ENCODE results near the gene TRPM8. TPM values are rescaled to one million over a fixed set of nuclear protein-coding genes. Genes with fewer than 3 reads are reported as not detected.
"Not testable (repeated sequence)": the region's sequence is repeated elsewhere in the genome, so short reads cannot be mapped to it uniquely, and the experiment has no call there.

The TRPM8 gene
- total RNA-seq: 0.73 TPM
- long read RNA-seq: 0 reads

DNA sequence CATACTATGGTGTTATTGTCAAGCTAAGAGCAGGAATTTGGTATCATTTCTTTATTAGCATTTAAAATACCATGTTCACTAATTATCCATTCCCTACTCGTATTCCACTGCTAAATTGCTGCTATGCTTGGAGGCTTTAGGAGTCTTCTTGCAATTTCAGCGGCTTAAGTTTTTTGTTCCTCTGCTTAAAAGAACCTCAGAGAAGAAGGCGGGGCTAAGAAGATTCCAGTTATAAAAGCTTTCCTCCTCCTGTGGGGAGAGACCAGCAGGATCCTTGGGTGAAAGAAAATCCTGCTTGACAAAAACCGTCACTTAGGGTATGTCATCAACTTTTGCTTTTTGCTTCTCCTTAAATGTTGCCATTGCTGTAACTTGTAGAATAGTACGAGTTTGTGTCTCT lies at the start of gene TRPM8:
TSS of gene TRPM8 (plus strand) at position 258 of the 400 bp plus-strand sequence. CDS start 9,165 bp downstream, outside the sequence.
- DNase-seq (ENCODE audit: low spot score): no peak
- intact Hi-C loops (cut with DNase I): no loop called here

DNA sequence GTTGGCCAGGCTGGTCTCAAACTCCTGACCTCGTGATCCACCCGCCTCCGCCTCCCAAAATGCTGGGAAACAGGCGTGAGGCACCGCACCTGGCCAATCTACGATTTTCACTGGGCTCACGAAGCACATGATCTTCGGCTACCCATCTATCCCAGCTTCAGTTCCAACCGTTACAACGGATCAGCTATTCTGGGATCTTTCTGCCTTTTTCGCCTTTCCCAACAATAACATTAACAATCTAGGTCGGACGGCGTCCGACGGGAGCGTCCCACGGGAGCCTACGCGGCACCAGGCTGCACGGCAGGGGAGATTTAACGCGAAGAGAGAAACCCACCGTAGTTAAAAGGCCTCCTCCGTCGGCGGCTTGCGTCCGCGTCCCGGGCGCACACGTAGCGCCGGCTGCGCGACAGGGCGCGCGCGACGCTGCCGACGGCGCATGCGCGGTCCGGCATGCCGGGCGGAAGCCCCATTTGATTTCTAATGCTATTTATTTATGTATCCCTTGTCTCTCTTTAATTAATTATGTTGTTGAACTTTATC lies 49.1 kb upstream of the TRPM8 start, which contains the start of gene MSL3B:
TSS of gene MSL3B (minus strand) at position 394 of the 540 bp plus-strand sequence.
- DNase-seq (ENCODE audit: low spot score): no peak
- intact Hi-C loops (cut with DNase I): no loop called here

DNA sequence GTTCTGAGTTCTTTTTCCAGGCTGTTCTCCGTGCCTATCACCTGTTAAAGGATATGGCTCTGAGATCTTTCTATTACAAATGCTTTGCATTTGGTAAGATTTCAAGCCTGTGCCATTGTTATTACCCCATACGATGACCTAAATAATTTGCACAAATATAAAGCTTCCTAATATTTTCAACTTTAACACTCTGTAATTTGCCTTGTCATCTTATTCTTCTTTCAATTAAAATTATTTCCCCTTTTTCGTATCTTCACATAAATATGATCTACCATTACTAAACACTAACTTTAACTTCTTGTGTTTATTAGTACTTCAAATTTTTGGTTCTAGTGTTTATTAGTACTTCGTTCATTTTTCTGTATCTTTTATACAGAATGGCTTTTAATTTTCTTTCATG lies 45.7 kb upstream of the TRPM8 start:
- DNase-seq (ENCODE audit: low spot score): no peak
- intact Hi-C loops (cut with DNase I): no loop called here

DNA sequence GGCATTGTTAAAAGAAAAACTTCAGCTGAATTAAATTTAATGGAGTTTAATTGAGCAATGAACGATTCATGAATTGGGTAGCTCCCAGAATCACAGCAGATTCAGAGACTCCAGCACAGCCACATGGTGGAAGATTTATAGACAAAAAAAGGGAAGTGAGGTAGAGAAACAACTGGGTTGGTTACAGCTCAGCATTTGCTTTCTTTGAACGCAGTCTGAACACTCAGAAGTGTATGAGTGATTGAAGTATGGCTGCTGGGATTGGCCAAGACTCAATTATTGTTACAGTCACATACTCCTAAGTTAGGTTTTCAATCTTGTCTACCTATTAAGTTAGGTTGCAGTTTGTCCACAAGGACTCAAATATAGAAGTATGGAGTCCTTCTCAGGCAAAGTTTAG lies 45.0 kb upstream of the TRPM8 start:
- DNase-seq (ENCODE audit: low spot score); intact Hi-C loops (cut with DNase I): not testable (repeated sequence)

DNA sequence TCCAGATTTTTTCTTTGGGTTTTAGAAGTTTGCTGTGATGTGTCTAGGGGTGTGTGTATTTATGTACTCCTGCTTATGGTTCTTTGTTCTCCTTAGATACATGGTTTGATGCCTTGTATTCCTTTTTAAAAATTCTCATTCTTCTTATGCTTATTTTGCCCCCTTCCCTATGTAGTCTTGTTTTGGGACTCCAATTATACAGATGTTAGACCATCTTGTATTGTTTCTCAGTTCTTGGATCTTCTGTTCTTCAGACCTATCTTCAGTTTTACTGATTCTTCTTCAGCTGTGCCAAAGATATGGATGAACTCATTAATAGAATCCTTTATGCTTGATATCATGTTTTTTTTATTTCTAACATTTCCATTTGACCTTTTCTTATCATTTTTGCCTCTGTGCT lies 34.8 kb upstream of the TRPM8 start:
- DNase-seq (ENCODE audit: low spot score): no peak
- intact Hi-C loops (cut with DNase I): no loop called here

DNA sequence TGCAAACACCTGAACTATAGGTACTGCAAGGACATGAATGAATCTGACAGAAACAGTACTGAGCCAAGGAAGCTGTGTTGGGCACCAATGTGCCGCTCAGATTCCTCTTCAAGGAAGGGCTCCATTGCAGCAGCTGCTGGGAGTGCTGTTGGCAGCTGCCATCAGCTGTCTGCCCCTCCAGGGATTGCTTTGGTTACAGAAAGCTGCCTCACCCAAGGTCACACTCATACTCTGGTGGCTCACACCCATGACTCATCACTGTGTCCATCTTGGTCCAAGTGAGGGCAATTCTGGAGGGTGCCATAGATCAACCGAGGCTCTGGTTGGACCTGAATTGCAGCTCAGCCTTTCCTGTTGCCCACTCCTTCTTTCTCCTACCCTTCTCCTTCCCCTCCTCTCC lies 24.4 kb upstream of the TRPM8 start:
- intact Hi-C loops (cut with DNase I): no loop called here
- no peak for DNase-seq (ENCODE audit: low spot score)

DNA sequence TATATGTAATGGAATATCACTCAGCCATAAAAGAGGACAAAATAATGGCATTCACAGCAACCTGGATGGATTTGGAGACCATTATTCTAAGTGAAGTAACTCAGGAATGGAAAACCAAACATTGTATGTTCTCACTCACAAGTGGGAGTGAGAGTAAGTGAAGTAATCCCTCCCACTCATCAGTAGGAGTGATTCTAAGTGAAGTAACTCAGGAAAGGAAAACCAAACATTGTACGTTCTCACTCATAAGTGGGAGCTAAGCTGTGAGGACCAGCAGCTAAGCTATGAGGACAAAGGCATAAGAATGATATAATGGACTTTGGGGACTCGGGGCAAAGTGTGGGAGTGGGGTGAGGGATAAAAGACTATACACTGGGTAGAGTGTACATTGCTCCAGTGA lies 20.9 kb upstream of the TRPM8 start:
- DNase-seq (ENCODE audit: low spot score); intact Hi-C loops (cut with DNase I): not testable (repeated sequence)

DNA sequence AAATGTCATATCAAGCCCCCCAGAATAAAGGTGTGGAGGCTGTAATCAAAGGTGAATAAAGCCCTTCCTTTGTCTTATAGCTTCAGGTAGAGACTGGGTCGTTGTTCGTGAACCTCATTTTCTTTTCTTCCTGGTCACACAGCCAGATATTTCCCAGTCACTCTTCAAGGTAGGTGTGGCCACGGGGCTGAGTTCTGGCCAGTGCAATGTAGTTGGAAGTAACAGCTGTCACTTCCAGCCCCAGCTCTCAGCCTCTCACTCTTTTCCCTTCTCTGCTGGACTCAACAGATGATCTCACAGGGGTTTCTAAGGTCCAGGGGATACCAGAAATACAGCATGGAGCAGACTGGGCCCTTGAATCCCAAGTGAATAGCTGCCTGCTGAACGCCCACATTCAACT lies 15.8 kb upstream of the TRPM8 start:
- intact Hi-C loops (cut with DNase I): no loop called here
- DNase-seq (ENCODE audit: low spot score): no peak

DNA sequence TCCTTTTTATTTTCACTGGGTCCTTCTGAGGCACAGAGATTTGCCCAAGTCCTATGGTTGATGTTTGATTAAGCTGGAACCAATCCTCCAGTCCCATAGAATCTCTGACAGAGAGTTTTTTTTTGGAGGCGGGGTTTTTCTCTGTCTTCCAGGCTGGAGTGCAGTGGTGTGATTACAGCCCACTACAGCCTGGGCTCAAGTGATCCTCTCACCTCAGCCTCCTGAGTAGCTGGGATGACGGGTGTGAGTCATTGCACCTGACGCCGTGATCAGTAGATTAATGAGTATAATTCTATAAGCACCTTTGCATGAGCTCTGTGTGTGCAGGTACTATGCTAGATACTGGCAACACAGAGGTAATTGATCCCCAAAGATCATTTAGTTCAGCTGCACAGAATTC lies 15.3 kb upstream of the TRPM8 start:
- intact Hi-C loops (cut with DNase I): no loop called here
- no peak for DNase-seq (ENCODE audit: low spot score)

DNA sequence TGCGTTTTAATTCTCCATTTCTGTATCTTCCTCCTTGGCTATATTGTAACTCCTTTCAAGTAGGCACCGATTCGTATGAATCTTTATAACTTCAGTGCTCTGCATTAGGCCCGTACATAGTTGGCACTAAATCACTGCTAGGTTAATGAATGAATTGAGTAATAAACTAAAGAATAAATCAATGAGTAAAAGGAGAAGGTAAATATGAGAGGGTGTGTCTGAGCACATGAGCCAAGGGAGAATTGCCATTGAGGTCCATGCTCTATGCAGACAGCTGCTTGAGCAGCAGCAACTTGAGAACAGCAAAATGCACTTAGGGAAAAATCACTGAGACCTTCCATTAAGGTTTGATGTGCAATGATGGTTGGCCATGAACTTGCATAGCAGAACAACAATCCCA lies 11.2 kb upstream of the TRPM8 start:
- intact Hi-C loops (cut with DNase I): no loop called here

DNA sequence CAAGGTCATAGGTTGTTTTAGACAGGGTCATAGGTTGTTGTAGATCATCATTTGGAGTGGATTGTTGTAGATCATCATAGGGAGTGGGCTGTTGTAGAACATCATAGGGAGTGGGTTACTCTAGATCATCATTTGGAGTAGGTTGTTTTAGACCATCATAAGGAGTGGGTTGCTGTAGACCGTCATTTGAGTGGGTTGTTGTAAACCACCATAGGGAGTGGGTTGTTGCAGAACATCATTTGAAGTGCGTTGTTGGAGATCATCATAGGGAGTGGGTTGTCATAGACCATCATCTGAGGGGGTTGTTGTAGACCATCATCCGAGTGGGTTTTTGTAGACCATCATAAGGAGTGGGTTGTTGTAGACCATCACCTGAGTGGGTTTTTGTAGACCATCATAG lies 9.5 kb upstream of the TRPM8 start:
- intact Hi-C loops (cut with DNase I): no loop called here
- DNase-seq (ENCODE audit: low spot score): no peak

More for the DNA sequence above, 11.2 kb upstream of the TRPM8 start:
- no peak for DNase-seq (ENCODE audit: low spot score)

DNA sequence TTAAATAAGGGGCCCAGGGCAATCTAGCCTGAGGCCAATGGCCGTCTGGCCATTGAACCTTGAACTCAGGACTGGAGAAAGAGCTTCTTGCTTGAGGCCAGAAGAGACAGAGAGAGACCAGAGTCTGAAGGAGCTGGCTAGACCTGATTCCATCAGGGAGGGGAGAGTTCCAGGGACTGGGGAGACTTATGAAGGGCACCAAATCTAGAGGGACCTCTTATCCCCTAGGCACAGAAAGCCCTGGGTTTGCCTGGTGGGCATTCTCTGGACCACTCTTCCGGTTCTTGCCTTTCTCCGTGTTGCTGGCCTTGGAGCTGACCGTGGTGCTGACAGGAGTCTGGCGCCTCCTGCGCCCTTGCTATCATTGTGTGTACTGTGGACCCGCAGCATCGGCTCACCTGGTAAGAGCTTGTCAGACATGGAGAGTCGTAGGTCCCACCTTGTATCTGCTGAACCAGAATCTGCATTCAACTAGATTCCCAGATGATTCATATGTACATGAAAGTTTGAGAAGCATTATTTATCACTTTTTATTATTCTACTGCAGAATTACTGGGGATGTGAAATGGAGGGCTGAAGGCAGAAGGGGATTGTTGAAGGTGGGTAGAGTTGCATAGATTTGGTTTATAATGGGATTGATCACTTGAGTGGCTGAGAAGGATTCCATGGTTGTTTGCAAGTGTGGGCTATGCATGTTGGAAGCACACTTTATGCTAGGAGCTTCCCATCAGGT lies 4.3 kb upstream of the TRPM8 start:
- no peak for DNase-seq (ENCODE audit: low spot score)
- intact Hi-C loops (cut with DNase I): no loop called here

DNA sequence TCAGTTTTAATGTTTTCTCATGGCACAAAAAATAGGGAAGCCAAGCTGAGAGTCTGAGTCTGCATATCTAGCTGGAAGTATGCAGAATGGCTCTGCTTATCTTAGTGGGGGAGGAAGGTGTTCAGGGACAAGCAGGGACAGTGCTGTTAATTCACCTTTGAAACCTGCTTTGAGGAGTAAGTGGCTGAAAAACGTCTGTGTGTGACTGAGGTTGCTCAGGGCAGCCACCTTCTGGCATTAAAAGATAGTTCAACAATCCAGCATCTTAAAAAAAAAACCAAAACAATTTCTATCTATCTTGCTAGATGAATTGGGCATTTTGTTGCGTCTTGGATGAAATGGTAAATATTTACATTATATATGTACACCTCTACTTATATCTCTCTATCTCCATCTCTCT lies 2.0 kb upstream of the TRPM8 start:
- no peak for DNase-seq (ENCODE audit: low spot score)
- intact Hi-C loops (cut with DNase I): no loop called here

DNA sequence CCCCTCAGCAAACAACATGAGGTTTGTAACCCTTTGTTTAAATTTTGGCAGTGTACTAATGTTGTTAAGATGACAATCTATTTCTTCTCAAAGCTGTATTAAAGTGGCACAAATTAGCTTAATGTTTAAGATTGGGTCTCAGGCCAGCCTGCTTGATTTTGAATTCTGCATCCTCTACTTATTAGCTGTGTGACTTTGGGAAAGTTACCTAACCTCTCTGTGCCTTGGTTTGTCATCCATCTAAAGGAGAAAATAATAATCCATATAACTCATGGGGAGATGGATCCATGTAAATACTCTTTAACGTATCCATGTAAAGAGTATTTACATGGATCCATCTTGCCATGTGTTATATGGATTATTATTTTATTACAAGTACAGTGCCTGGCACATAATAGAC lies 2.1 kb downstream of the TRPM8 start:
- intact Hi-C loops (cut with DNase I): no loop called here
- DNase-seq (ENCODE audit: low spot score): no peak

DNA sequence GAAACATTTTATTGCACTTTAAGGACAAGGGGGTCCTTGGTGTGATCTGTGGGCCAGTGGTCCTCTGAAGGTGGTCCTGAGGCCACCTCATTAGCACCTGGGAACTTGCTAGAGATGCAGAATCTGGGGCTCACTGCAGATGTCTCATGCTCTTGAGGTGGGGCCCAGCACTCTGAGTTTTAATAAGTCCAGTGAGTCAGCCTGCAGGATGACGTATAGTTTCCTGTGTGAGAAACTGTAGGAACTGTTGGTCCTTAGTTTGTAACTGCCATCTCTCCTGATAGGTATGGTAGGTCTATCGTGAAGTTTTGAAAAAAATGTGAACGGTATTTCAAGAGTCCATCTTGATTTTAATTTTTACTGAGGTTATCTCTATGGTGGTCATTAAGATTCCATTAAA lies 2.8 kb downstream of the TRPM8 start:
- no peak for DNase-seq (ENCODE audit: low spot score)
- intact Hi-C loops (cut with DNase I): no loop called here

DNA sequence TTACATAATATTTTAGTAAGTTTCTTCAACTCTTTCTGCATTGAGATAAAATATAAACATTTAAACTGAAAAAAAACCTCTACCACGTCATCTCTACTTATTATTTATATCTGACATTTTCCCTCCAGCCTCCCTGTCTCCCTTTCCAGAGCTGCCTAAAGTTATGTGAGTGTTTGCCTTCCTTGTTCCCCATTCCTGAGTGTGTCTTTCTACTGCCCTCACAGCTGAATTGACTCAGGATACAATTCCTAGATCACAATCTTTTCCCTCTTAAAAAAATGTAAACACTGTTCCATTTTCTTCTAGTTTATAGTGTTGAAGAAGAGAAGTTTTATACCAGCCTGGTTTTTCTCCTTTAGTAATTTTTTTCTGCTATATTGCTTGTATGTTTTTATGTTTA lies 5.3 kb downstream of the TRPM8 start:
- intact Hi-C loops (cut with DNase I): no loop called here
- DNase-seq (ENCODE audit: low spot score): no peak

DNA sequence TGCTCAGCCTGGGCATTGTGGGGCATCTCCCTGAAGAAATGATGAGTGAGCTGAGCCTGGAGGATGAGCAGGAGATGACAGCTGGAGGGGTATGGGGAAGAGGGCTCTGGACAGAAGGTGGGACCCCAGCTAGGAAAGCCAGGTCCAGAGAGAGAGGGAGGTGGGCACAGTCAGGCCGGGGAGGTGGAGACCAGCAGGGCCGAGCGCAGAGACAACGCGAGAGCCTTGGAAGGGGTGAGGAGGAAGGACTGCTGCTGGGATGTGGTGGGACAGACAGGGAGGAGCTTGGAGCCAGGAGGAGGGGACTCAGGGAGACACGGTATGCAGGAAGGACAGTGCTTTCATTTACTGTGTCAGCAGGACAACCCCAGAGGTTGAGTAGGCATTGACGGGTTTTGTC lies 8.2 kb downstream of the TRPM8 start:
- intact Hi-C loops (cut with DNase I): no loop called here
- DNase-seq (ENCODE audit: low spot score): no peak

DNA sequence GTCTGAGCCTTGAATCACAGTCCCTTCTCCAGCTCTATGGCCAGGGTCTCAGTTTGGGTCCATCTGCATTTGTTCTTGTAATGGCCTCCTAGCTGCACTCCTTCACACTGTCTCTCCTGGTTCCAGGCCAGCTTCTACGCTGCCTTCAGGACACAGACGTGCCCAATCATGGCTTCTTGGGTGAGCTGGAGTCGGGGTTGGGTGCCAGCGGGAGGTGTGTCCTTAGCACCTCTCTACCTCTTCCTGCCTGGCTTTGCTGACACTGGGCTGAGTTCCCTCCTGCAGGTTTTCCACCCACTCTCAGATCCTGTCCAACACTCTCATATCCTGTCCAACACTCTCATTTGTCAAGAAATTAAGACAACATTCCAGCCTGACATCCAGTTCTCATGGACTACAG lies 9.6 kb downstream of the TRPM8 start:
- intact Hi-C loops (cut with DNase I): no loop called here
- DNase-seq (ENCODE audit: low spot score): no peak

DNA sequence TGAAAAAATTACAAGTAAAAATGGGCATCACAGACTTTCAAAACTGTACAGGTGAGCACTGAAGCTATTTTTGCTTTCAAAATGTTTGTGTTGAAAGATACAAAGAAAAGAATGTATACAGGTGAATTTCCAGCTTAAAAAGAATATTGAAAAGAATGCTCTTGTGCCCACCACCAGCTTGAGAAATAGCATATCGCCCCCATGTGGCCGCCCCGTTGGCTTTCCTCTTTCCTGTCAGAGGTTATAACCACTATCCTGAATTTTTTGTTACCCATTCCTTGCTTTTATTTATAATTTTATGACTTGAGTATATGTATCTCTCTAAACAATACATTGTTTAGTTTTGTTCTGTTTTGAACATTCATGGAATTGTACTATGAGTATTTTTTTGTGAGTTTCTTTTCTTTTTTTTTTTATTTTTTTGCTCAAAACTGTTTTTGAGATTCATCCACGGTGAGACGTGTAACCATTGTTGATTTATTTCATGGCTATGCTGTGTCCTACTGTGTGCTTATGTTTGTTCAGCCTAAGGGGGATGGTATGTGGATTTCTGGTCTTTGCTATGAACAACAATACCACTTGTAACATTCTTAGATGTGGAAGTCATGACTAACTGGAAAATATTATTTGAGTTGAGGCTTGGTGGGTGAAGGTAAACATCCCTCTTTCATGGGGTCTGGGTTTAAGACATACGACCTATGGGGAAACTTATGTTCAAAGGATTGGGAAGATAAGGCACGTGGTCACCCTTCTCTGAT lies 11.6 kb downstream of the TRPM8 start:
- DNase-seq (ENCODE audit: low spot score): no peak
- intact Hi-C loops (cut with DNase I): no loop called here

DNA sequence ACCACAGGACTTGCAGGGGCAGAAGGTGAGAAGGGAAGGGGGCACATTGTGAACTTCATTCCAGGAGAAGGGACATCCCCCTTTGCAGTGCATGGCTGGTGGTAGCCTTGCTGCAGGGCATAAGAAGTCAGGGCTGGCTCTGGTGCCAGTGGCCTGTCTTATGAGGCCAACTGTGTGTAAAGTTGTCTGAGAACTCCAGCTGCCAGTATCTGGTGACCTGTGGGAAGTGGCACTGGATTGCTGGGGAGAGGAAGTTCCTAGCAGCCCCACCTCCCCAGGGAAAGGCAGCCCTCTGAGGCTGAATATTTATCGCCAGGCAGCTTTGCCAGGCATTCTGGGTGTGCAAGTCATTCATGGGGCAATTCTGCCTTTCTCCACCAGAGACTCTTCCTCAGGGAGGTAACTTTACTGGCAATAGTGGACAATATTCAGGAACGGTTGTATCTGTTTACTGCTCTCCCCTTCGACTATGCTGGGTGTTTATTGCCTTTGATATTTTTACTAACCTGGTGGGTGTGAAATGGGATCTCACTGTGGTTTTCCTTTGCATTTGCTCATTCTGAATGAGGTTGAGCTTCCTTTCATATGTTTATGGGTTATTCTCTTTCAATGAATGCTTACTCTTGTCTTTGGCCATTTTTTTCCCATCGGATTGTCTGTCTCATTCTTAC lies 12.3 kb downstream of the TRPM8 start:
- intact Hi-C loops (cut with DNase I): no loop called here
- DNase-seq (ENCODE audit: low spot score): no peak

Data from cardiac septum (tissue), 1 donor.